ENCODE measurements around the gene SAMD8.
"Not testable (repeated sequence)": the region's sequence is repeated elsewhere in the genome, so short reads cannot be mapped to it uniquely, and the experiment has no call there.

SAMD8 gene

DNA sequence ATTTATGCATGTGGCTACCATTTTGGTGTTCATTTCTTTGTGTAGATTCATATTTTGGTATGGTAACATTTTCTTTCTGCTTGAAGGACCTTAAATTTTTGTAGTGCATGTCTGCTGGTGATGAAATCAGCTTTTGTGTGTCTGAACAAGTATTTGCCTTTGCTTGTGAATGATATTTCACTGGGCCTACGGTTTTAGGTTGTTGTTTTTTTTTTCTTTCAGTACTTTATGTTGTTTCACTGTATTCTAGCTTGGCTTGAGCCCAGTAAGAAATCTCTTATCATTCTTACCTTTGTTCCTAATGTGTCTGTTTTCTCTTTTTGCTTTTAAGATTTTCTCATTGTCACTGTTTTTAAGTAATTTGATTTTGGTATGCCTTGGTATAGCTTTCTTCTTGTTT is 31.9 kb downstream of the SAMD8 start:
- no peak for DNase-seq

DNA sequence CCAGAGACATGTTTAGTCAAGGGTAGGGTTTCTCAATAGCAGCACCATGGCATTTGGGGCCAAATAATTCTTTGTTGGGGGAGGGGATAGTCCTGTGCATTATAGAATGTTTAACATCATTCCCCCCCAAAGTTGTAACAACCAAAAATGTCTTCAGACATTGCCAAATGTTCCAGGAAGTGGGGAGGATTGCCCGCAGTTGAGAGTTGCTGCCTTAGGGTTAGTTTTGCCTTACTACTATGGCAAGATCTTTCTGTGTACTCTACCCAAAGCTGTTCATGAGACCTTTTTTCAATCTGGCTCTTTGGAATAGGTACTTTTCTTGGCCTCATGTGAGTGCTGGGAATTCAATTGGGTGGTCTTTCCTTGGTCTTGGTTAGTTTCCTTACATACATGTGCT is 34.1 kb downstream of the SAMD8 start:
- no peak for DNase-seq

DNA sequence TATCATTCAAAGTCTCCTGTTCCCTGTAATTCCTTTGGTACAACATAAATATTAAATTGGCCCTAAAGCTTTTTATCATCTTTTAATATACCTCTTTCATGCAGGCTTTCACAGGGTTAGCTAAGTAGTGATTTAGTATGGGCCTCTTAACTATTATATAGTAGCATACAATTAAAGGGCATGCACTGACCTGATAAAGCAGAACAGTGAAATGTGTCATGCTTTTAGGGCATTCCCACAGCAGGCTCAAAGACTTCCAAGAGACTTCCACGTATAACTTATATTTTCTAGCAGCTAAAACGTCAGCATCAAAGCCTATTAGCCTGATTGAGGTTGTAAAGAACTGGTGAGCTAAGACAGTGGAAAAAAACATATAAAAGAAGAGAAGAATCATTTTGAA is 35.3 kb downstream of the SAMD8 start:
- DNase-seq, result no peak

DNA sequence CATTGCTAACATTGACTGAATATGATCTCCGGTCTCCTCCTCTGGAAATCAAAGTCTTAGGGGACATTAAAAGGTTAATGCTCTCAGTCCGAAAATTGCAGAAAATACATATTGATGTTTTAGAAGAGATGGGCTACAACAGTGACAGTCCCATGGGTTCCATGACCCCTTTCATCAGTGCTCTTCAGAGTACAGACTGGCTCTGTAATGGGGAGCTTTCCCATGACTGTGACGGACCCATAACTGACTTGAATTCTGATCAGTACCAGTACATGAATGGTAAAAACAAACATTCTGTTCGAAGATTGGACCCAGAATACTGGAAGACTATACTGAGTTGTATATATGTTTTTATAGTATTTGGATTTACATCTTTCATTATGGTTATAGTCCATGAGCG is 39.2 kb downstream of the SAMD8 start:
- DNase-seq, result no peak

DNA sequence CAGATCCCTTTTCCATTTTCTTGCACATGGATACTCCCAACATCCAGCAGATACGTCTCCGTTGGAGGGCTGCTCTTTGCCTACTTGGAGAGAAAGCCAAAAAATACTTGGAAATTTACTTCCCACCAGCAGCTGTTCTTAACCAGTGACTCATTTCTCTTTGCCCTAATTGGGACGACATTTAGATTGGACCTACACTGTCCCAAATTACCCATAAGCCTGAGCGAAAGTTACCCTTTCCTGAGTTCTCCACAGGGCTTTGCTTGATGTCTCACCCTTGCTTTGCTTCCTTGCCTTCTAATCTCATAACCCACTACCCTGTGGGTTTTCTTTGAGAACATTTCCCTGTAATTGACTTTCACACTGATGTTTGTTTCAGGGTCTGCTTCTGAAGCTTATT is 48.1 kb downstream of the SAMD8 start:
- no peak for DNase-seq

DNA sequence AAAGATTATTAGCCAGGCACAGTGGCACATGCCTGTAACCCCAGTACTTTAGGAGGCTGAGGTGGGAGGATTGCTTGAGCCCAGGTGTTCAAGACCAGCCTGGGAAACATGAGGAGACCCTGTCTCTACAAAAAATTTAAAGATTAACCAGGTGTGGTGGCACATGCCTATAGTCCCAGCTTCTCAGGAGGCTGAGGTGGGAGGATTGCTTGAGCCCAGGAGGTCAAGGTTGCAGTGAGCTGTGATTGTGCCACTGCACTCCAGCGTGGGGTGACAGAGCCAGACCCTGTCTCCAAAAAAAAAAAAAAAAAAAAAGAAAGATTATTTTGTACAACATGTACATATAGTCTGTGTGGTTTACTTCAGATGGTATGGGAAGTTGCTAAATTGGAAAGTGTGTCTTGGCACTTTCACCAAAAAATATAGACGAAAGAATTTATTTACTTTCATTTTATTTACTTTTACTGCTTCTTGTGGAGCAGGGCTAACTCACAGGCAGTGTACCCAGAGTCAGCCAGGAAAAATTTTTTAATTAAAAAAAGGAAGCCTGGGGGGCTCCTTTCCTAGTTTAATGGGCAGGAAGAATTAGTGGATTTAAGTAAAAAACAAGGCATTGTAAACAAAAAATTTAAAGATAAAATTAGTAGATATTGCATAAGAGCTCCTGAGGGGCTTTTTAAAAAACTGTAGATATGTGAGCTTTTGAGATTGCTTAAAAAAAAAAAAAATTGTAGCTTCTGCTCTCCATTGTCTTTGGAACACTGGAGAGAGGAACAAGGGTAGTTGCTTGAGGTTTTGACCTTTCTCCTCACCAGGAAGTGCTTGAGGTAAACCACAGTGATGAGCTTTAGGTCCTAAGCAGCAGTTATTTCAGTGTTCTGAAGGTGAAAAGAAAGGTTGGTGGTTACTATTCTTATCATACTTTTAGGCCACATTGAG is 54.5 kb downstream of the SAMD8 start:
- no peak for DNase-seq

DNA sequence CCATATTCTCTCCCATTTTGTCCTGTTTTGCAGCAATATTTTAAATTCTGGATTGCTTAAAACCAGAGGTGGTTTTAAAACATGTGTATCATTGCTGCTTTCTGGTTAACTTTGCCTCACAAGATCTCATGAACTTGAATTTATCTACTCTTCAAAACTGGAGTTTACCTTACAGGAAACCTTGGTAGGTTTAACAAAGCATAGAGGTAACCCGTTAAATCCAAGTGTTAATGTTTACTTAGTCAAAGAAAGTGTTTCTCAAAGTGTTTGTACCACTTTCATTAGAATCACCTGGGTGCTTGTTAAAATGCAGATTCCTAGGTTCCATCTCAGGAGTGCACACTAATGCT is 55.1 kb downstream of the SAMD8 start:
- DNase-seq, result no peak

DNA sequence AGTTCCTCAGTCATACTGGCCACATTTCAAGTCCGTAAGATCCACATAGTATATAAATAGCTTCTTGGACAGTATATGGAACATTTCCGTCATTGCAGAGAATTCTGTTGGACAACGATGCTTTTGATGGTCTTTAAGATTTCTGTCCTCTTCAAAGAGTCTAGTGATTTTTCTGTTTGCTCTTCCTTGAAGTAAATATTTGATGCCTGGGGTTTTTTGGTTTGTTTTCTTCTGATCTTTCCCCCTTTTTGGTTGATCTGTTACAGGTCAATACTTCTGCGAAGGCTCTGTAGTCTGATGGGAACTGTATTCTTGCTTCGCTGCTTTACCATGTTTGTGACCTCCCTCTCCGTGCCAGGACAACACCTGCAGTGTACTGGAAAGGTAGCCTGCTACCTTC is 56.8 kb downstream of the SAMD8 start:
- no peak for DNase-seq

DNA sequence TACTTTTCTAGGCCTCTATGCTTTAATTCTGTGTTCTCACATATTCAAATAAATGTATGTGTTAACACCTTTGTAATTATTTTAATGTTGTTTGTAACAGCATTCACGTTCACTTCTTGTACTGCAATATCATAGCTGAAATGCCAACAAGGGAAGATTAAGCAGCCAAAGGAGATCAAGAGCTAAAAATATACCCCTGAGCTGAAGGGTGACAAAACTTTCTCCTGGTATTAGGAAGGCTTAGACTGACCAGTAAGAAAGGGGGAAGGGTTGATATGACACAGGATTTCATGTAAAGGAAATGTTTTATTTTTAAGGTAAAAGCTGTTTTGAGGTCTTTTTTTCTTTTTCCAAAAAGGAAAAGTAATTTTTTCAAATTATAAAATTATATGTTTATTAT is 58.8 kb downstream of the SAMD8 start:
- no peak for DNase-seq

DNA sequence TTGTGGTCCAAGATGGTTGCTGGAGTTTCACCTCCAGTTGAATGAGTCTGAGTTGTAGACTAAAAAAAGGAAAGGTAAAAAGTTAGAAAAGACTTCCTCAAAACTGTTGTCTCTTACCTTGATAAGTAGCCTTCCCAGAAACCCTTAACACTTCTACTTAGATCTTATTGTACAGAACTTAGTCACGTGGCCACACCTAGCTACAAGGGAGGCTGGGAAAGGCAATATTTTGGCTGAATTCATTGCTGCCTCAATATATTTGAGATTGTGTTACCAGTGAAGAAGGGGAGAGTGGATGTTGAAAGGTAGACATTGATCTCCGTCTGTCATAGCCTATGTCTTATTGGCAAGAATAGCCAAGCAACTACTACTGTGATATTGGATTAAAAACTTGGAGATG is 63.6 kb downstream of the SAMD8 start:
- DNase-seq, result no peak

DNA sequence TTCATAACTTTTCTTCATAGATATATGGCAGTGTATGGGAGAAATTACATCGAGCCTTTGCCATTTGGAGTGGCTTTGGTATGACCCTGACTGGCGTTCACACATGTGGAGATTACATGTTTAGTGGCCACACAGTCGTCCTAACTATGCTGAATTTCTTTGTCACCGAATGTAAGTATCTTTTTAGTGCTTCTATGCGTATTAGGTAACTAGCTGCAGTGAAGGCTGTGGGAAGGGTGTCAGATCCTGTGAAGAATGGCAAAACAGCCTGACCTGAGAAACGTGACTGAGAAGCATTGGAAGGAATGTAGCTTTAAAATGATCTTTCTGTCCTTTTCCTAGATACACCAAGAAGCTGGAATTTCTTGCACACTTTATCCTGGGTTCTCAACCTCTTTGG is 64.6 kb downstream of the SAMD8 start:
- DNase-seq, result no peak

DNA sequence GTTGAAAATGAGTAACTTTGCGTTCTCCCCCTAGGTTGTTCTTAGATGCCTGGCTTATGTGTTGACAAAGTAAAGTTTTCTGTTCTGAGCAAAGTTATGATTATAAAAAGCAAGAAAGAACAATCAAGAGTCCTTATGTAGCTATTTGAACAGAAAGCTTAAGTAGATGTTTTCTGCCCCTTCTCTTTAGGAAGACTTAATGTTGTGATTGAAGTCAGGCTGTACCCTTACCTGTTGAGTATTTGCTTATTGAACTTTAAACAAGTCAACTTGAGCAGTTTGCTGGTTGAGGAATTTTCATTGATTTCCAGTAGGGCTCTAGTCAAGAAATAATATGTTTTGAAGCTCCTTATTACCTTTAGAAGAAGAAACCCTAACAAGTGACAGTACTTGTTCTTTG is 65.3 kb downstream of the SAMD8 start:
- DNase-seq, result no peak

DNA sequence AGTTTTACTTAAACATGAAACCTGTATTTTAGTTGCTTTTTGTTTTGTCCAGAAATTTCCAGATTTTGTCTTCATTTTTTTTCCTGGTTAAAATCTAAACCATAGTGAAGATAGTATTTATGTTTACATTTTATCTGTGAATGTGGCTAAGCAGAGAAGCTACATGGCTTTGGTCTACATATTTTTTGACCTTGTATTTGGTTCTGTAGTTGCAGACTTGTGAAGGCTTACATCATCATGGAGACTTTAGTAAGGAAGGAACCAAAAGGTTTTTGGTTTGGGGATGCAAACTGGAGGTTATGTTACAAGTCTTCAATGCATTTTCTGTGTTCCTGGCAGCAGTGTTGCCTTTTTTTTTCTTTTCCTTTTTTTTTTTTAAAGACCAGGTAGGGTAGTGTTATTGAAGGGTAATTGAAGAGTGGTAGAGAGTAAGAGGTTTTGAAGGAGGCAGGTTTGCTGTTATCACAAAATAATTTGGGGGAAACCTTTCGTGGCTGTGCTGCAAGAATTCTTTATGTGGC is 68.3 kb downstream of the SAMD8 start:
- no peak for DNase-seq

DNA sequence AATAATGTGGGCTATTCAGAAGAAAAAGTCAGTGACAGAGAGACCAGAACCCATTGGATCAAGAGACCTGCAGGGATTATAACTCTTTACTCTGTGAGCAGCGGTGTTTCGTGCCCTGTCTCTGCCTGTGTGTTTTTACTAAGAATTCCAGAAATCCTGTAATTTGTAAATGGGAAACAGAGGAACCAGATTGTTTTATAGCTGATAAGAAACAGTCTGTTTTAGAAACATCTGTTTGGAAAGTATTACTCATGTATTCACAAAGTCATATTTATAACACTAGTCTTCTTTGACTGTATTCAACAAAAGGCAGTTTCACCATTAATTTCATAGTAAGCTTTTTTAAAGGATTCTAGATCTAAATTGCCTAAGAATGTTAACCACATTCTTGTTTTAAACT is 69.1 kb downstream of the SAMD8 start:
- no peak for DNase-seq

DNA sequence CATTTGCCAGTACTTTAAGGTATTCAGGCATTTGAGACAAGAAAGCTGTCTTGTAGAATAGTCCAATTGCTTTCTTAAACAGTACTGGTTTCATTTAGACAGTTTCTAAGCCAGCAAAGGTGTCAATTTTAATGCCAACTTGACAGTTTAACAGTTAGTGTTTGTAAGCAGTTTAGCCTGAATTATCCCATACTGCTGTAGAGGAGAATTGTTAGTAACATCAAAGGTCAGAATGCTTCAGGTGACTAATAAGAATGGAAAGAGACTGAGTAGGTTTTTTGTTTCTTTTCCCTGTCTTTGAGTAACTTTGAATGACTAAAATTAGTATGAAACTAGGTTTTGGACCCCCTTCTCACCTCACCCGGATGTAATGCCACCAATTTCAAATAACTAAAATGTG is 69.6 kb downstream of the SAMD8 start:
- no peak for DNase-seq

DNA sequence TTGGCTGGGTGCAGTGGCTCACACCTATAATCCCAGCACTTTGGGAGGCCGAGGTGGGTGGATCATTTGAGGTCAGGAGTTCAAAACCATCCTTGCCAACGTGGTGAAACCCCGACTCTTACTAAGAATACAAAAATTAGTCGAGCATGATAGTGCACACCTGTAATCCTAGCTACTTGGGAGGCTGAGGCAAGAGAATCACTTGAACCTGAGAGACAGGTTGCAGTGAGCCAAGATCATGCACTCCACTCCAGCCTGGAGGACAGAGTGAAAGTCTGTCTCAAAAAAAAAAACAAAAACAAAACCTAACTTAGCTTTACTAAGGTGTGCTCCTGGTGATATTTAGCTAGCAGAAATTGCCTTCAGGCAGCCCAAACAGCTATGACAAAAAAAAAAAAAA is 74.9 kb downstream of the SAMD8 start:
- DNase-seq, result no peak

DNA sequence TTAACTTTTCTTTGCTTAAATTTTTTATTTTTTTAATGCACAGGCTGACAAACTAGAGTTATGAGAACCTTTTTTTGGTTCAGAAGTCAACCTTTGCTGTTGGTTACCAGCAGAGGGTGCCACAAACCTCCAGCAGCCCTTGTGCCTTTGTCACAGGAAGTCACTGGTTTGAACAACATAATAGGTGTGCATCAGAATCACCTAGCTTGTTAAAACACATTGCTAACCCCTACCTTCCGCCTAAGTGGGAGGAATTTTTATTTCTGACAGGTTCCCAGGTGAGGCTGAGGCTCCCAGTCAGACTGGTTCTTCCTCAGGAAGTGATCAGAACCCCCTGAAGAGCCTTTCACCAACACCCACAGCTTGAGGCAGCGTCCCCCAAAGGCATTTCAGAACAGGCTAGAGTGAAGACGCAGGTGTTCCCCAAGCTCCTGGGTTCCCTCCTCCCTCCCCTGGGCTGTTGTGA is 76.5 kb downstream of the SAMD8 start:
- DNase-seq, result peak; percentile 2

DNA sequence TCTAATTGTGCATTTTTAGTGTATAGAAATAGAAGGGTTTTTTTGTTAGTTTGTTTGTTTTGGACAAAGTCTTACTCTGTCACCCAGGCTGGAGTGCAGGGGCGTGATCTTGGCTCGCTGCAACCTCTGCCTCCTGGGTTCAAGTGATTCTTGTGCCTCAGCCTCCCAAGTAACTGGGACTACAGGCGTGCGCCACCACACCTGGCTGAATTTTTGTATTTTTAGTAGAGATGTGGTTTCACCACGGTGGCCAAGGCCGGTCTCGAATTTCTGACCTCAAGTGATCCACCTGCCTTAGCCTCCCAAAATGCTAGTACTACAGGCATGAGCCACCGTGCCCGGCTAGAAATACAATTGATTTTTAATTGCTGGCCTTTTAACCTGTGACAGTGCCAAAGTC is 77.1 kb downstream of the SAMD8 start:
- DNase-seq, result not testable (repeated sequence)

DNA sequence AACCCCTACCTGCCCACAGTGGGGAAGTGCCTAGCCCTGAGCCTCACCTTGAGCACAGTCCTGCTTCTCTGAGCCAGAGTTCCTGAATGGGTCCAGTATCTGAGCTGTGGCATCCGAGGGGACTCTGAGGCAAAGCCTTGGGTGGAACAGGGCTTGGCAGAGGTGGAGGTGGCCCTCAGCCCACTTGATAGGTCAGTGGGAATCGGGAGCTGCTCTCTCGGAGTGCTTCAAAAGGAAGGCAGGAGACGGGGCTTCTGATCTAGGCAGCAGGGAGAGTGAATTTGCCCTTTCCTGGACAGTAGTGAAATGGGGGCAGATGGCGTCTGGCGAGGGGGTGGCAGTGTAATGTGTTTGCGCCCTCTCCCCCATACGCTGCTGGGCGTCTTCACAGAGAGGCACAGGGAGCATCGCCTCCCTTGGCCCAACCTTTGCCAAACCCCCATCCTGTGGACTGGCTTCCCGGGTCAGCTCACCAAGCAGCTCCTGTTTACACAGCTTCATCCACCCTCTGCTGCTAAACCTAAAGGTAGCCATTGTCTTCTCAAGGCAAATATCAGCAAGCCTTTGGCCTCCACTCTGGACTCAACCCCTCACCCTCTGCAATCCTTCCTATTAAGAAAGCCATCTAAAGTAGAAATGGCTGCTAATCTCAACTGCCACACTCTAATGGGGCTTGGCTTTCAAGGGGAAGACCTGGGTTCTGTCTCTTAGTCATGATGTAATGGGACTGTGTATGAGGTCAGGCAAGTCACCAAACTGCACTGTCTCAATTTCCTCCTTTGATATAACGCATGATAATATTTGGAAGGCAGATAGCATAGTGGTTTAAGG is 78.0 kb downstream of the SAMD8 start:
- no peak for DNase-seq

DNA sequence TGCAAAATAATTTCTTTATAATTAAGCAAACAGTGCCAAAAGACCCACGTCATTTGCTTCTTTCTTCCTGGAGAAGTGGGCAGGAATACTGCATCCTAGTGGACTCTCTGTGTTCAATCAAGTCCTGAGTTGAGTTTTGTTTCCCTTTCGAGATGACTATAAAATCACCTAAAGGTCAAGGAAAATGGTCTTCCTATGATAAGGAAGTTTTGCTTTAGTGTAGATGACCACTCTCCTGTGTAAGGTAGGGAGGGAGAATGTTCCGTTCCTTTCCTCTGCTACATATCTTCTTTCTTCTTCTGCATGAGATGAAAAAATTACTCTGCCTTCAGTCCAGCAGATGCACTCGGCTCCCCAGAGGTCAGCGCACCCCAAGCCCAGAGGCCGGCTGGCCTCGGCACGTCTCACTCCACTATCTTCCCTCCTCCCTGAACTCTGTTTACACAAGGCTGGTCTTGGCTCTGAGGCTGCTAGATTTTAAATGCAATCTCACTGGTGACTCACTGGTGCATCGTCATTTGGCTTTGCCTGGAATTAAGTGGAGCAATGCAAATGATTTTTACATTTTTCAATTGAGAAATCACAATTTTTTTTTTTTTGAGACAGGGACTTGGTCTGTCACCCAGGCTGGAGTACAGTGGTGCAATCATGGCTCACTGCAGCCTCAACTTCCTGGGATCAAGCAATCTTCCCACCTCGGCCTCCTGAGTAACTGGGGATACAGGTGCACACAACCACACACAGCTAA is 80.5 kb downstream of the SAMD8 start:
- DNase-seq, result no peak

DNA sequence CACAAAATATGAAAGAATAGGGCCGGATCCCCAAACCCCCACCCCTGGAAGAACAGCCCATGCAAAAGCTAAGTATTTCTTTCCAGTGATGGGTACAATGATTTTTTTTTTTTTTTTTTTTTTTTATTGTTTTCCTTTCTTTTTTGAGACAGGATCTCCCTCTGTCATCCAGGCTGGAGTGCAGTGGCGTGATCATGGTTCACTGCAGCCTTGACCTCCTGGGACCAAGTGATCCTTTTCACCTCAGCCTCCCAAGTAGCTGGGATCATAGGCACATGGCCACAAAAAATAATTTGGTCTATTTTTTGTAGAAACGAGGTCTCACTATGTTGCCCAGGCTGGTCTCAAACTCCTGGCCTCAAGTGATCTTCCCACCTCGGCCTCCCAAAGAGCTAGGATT is 83.2 kb downstream of the SAMD8 start:
- not testable (repeated sequence) for DNase-seq

DNA sequence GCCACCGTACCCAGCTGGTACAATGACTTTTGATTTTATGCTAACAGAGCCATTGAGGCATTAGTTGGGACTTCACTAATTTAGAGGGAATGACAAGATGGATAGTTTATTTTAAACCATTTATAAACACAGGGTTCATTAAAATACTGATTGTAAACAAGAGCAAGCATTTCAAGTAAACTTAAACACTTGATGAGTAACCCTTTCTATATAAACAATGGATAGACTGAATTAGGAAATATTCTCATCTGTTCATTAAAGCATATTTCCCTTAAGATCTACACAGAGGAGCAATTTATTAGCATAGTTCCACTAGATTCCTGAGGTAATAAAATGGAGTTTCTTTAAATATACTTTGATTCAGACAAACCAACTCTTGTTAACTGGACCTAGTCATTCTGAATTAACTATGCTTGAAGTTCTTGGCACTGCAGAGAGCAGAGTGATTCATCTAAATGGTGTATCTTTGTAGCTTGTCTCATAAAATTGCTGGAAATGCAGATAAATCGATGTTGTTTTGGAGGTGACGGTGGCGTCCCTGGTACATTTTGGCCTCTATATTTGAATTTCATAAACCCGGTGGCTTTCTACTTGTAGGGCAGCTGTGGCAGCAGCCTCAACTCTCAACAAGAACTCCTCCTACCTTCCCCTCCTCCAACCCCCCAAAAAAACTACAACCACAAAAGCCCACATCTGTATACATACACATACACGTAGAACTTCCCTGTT is 83.7 kb downstream of the SAMD8 start:
- no peak for DNase-seq

DNA sequence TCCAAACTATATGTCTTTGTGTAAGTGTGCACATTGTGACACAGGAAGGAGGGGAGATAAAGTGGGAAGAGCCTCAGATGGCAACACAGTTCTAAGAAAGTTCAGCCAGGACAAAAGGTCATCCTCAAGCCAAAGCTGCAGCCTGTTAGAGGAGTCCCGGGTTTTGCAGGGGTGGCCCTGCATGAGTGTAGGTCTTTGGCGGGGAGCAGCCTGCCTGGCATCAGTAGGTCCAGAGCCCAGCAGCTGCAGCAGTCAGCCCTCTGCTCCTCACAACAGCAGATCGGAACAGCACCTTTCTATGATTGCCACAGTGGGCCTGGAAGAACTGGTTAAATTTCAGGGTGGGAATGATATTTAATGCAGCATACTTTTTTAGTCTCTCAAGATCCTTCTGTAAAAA is 85.6 kb downstream of the SAMD8 start:
- DNase-seq, result no peak
